GM19023 (cell line): ENCODE results near the gene NR3C2.
"Not testable (repeated sequence)": the region's sequence is repeated elsewhere in the genome, so short reads cannot be mapped to it uniquely, and the experiment has no call there.

Experiments
- ATAC-seq: cut with Tn5 transposase; IDR thresholded peaks from one replicate; pipeline ENCODE4 v1.9.1; 2021; ENCODE audit warnings: mild to moderate bottlenecking, moderate library complexity; ENCODE audit not compliant: unreplicated experiment

Gene NR3C2

GRCh38 chr4:148323316-148323715 lies 118.9 kb downstream of the NR3C2 start:
- ATAC-seq: not testable (repeated sequence)

GRCh38 chr4:148315049-148315448 lies 127.2 kb downstream of the NR3C2 start:
- no peak for ATAC-seq

- ATAC-seq: no peak
Measured at GRCh38 chr4:148312956-148313490, 129.2 kb downstream of the NR3C2 start.

- ATAC-seq: no peak
Measured at GRCh38 chr4:148311526-148311925, 130.7 kb downstream of the NR3C2 start.

GRCh38 chr4:148310756-148311155 lies 131.5 kb downstream of the NR3C2 start:
- ATAC-seq: no peak

- no peak for ATAC-seq
Measured at GRCh38 chr4:148305751-148306150, 136.5 kb downstream of the NR3C2 start.

GRCh38 chr4:148302416-148302815 lies 139.8 kb downstream of the NR3C2 start:
- ATAC-seq: no peak

GRCh38 chr4:148300877-148301276 lies 141.3 kb downstream of the NR3C2 start:
- ATAC-seq: no peak

- no peak for ATAC-seq
Measured at GRCh38 chr4:148299337-148299736, 142.9 kb downstream of the NR3C2 start.

- ATAC-seq: no peak
Measured at GRCh38 chr4:148296498-148296897, 145.7 kb downstream of the NR3C2 start.

GRCh38 chr4:148295642-148296041 lies 146.6 kb downstream of the NR3C2 start:
- ATAC-seq: no peak

GRCh38 chr4:148293571-148293970 lies 148.6 kb downstream of the NR3C2 start:
- ATAC-seq: no peak

GRCh38 chr4:148292686-148293085 lies 149.5 kb downstream of the NR3C2 start:
- ATAC-seq: no peak

GRCh38 chr4:148289740-148290139 lies 152.5 kb downstream of the NR3C2 start:
- ATAC-seq: no peak

GRCh38 chr4:148288448-148288847 lies 153.8 kb downstream of the NR3C2 start:
- ATAC-seq: no peak

- no peak for ATAC-seq
Measured at GRCh38 chr4:148287111-148287510, 155.1 kb downstream of the NR3C2 start.

- ATAC-seq: no peak
Measured at GRCh38 chr4:148286012-148286411, 156.2 kb downstream of the NR3C2 start.

- ATAC-seq: no peak
Measured at GRCh38 chr4:148283665-148284064, 158.5 kb downstream of the NR3C2 start.

- ATAC-seq: no peak
Measured at GRCh38 chr4:148278310-148278709, 163.9 kb downstream of the NR3C2 start.

GRCh38 chr4:148275266-148275665 lies 166.9 kb downstream of the NR3C2 start:
- no peak for ATAC-seq

- ATAC-seq: no peak
Measured at GRCh38 chr4:148273501-148273986, 168.7 kb downstream of the NR3C2 start.

- ATAC-seq: no peak
Measured at GRCh38 chr4:148271166-148271565, 171.0 kb downstream of the NR3C2 start.

GRCh38 chr4:148270630-148271029 lies 171.6 kb downstream of the NR3C2 start:
- ATAC-seq: no peak
